HEK293 (cell line): ENCODE data around the gene RASA1.

Source experiments
- CTCF ChIA-PET: fragments of 350-600 bp; formaldehyde crosslinking; extraction: SDS; loops from one replicate; lab custom pipeline; 2021; ENCODE audit warnings: antibody characterized with exemption; lab: Yijun Ruan, JAX
- POLR2A ChIA-PET: fragments of 300-600 bp; formaldehyde crosslinking; extraction: SDS; loops from one replicate; lab custom pipeline; 2020; ENCODE audit warnings: antibody characterized with exemption, inconsistent platforms; lab: Yijun Ruan, JAX
- H3K27ac ChIP-seq: fragments of 200-500 bp; sonication (Bioruptor generic); 2 replicates; pipeline ENCODE4 v1.5.1; 2014; ENCODE audit warnings: low read depth, low read length, control low read depth, inconsistent platforms; ENCODE audit errors: extremely low read depth
- H3K36me3 ChIP-seq, 2 experiments: fragments of 200-500 bp in 1 of 2; sonication (Bioruptor generic) in 1 of 2; 1 replicate in 1 of 2; 2 replicates in 1 of 2; pipeline ENCODE4 v1.5.1; 2014 to 2017; ENCODE audit warnings: inconsistent platforms in 2 of 2, low read length in 2 of 2; ENCODE audit not compliant: control insufficient read depth in 2 of 2, insufficient read depth in 1 of 2
- H3K4me1 ChIP-seq: fragments of 200-500 bp; sonication (Bioruptor generic); 2 replicates; pipeline ENCODE4 v1.5.1; 2014; ENCODE audit warnings: mild to moderate bottlenecking, low read length, inconsistent platforms; ENCODE audit not compliant: control insufficient read depth, insufficient read depth
- H3K4me3 ChIP-seq: 2 replicates; pipeline ENCODE4 v1.5.1; 2011; ENCODE audit warnings: low read depth, mild to moderate bottlenecking, control low read depth, low read length, moderate library complexity
- H3K9me3 ChIP-seq: fragments of 200-500 bp; sonication (Bioruptor generic); 2 replicates; pipeline ENCODE4 v1.5.1; 2014; ENCODE audit warnings: low read depth, low read length, inconsistent platforms; ENCODE audit not compliant: control insufficient read depth, insufficient read depth
- GFI1B ChIP-seq: fragments of 450-650 bp; formaldehyde crosslinking; IDR thresholded peaks from 2 replicates; pipeline ENCODE4 v1.5.1; 2016; ENCODE audit warnings: missing biosample characterization, missing genetic modification characterization
- MZF1 ChIP-seq: fragments of 450-650 bp; formaldehyde crosslinking; IDR thresholded peaks from 2 replicates; pipeline ENCODE4 v1.5.1; 2017; ENCODE audit warnings: missing biosample characterization, missing genetic modification characterization, borderline replicate concordance
- SALL2 ChIP-seq: fragments of 450-650 bp; formaldehyde crosslinking; IDR thresholded peaks from 2 replicates; pipeline ENCODE4 v1.5.0; 2017; ENCODE audit warnings: missing biosample characterization, mild to moderate bottlenecking, missing genetic modification characterization, borderline replicate concordance
- SP7 ChIP-seq: fragments of 450-650 bp; formaldehyde crosslinking; IDR thresholded peaks from 2 replicates; pipeline ENCODE4 v1.5.1; 2016; ENCODE audit warnings: missing biosample characterization, missing genetic modification characterization
- YY2 ChIP-seq: fragments of 450-650 bp; formaldehyde crosslinking; IDR thresholded peaks from 2 replicates; pipeline ENCODE4 v1.5.1; 2016; ENCODE audit warnings: missing biosample characterization, missing genetic modification characterization
- ZBTB7A ChIP-seq: fragments of 450-650 bp; formaldehyde crosslinking; IDR thresholded peaks from 2 replicates; pipeline ENCODE4 v1.5.1; 2016; ENCODE audit warnings: low read depth, missing biosample characterization, missing genetic modification characterization
- ZNF10 ChIP-seq: fragments of 450-650 bp; formaldehyde crosslinking; IDR thresholded peaks from 2 replicates; pipeline ENCODE4 v1.5.1; 2017; ENCODE audit warnings: missing biosample characterization, missing genetic modification characterization
- ZNF146 ChIP-seq: fragments of 450-650 bp; formaldehyde crosslinking; IDR thresholded peaks from 2 replicates; pipeline ENCODE4 v1.5.1; 2016; ENCODE audit warnings: missing biosample characterization, missing genetic modification characterization
- ZNF202 ChIP-seq: fragments of 450-650 bp; formaldehyde crosslinking; IDR thresholded peaks from 2 replicates; pipeline ENCODE4 v1.5.1; 2016; ENCODE audit warnings: missing biosample characterization, missing genetic modification characterization, borderline replicate concordance
- ZNF274 ChIP-seq, 2 experiments: fragments of 200-500 bp in 1 of 2; fragments of 450-650 bp in 1 of 2; sonication (Bioruptor generic) in 1 of 2; formaldehyde crosslinking in 1 of 2; IDR thresholded peaks; 2 replicates each; pipeline versions ENCODE4 v1.5.1 to v1.6.1; 2014 to 2016; ENCODE audit warnings: borderline replicate concordance in 1 of 2, inconsistent platforms in 1 of 2, low read length in 1 of 2, missing biosample characterization in 1 of 2, missing genetic modification characterization in 1 of 2
- ZNF48 ChIP-seq: fragments of 450-650 bp; formaldehyde crosslinking; IDR thresholded peaks from 2 replicates; pipeline ENCODE4 v1.5.1; 2016; ENCODE audit warnings: missing biosample characterization, missing genetic modification characterization
- ZNF544 ChIP-seq: fragments of 450-650 bp; formaldehyde crosslinking; IDR thresholded peaks from 2 replicates; pipeline ENCODE4 v1.5.0; 2017; ENCODE audit warnings: missing biosample characterization, missing genetic modification characterization
- ZNF571 ChIP-seq: fragments of 450-650 bp; formaldehyde crosslinking; IDR thresholded peaks from 2 replicates; pipeline ENCODE4 v1.5.0; 2017; ENCODE audit warnings: missing biosample characterization, missing genetic modification characterization
- ZNF610 ChIP-seq: fragments of 450-650 bp; formaldehyde crosslinking; IDR thresholded peaks from 2 replicates; pipeline ENCODE4 v1.5.1; 2016; ENCODE audit warnings: missing biosample characterization, missing genetic modification characterization, borderline replicate concordance
- ZNF621 ChIP-seq: fragments of 450-650 bp; formaldehyde crosslinking; IDR thresholded peaks from 2 replicates; pipeline ENCODE4 v1.5.1; 2017; ENCODE audit warnings: missing biosample characterization, missing genetic modification characterization
- ZNF707 ChIP-seq: fragments of 450-650 bp; formaldehyde crosslinking; IDR thresholded peaks from 2 replicates; pipeline ENCODE4 v1.5.1; 2016; ENCODE audit warnings: missing biosample characterization, missing genetic modification characterization
- ZNF76 ChIP-seq: fragments of 450-650 bp; formaldehyde crosslinking; IDR thresholded peaks from 2 replicates; pipeline ENCODE4; 2016; ENCODE audit warnings: low read depth, missing biosample characterization, missing genetic modification characterization, borderline replicate concordance
- ZNF837 ChIP-seq: fragments of 450-650 bp; formaldehyde crosslinking; IDR thresholded peaks from 2 replicates; pipeline ENCODE4 v1.5.1; 2016; ENCODE audit warnings: missing biosample characterization, missing genetic modification characterization
- ZNF843 ChIP-seq: fragments of 450-650 bp; formaldehyde crosslinking; IDR thresholded peaks from 2 replicates; pipeline ENCODE4 v1.5.1; 2016; ENCODE audit warnings: missing biosample characterization, missing genetic modification characterization
- ZSCAN16 ChIP-seq: fragments of 450-650 bp; formaldehyde crosslinking; IDR thresholded peaks from 2 replicates; pipeline ENCODE4 v1.5.1; 2016; ENCODE audit warnings: missing biosample characterization, missing genetic modification characterization
- TF ChIP-seq, protein P1 (sequence below): fragments of 450-650 bp; formaldehyde crosslinking; IDR thresholded peaks from 2 replicates; pipeline ENCODE4 v1.5.1; 2017; ENCODE audit warnings: missing biosample characterization, missing genetic modification characterization
- TF ChIP-seq, protein P2 (sequence below): fragments of 450-650 bp; formaldehyde crosslinking; IDR thresholded peaks from 2 replicates; pipeline ENCODE4 v1.5.1; 2016; ENCODE audit warnings: missing biosample characterization, missing genetic modification characterization
- TF ChIP-seq, protein P3 (sequence below): fragments of 450-650 bp; formaldehyde crosslinking; IDR thresholded peaks from 2 replicates; pipeline ENCODE4 v1.5.1; 2016; ENCODE audit warnings: missing biosample characterization, missing genetic modification characterization, borderline replicate concordance

The RASA1 gene

DNA sequence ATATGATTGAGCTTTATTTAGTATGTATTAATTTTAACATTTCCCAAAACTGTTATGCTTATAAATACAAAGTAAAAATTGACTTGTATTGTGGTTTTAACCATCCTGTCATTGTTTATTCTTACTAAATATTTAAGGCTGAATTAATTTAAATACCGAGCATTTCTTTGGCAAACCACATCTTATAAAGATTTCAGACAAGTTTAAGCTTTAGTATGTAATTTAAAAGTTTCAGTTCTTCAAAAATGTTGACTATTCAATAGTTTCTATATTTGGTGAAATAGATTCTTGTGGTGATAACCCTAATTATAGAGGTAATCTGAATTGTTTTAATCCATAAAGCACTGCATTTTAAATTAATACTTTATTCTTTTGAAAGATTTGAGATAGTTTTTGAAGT is 79.6 kb downstream of the RASA1 start:
- POLR2A ChIA-PET: no interaction called here
- CTCF ChIA-PET: interaction anchor here (1.4 kb wide), 1 partner anchor 8 kb away, joined by 3 read pairs; no protein-coding TSS in a partner anchor

DNA sequence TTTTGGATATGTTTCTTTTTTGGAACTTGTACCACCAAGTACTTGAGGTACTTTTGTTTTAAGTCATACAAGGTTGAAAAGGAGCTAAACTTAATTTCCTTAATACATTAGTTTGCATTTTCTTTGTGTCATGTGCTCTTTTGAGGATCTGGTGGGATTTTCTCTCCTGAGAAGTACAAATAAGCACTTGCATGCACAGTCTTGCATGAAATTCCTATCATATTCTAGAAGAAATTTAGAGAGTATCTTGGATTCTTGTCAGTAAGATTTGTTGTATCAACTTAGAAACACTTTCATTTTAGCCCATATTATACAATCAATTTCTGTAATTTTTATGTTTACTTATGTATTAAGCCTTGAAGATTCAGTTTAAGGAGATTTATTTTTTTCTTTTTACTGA is 80.2 kb downstream of the RASA1 start:
- no peaks in the 10 kb centered on the region for H3K9me3 ChIP-seq
- no peak overlapping the region for H3K27ac ChIP-seq
- TF ChIP-seq ZNF843 (tag by site-specific recombination) (no peak), ZNF146 (no peak), ZNF76 (tag by site-specific recombination) (no peak), YY2 (tag by site-specific recombination) (no peak), ZBTB7A (tag by site-specific recombination) (no peak), ZNF202 (no peak), SP7 (tag by site-specific recombination) (no peak), GFI1B (tag by site-specific recombination) (no peak), ZNF274 (IDR thresholded peaks at IDR 0.05; ENCODE audit: low read length) (no peak), ZNF274 (tag by site-specific recombination; IDR thresholded peaks at IDR 0.05; ENCODE audit: borderline replicate concordance) (no peak), ZNF837 (tag by site-specific recombination) (no peak), ZNF621 (tag by site-specific recombination) (no peak), ZNF571 (tag by site-specific recombination) (no peak)
- TF ChIP-seq, protein P1, sequence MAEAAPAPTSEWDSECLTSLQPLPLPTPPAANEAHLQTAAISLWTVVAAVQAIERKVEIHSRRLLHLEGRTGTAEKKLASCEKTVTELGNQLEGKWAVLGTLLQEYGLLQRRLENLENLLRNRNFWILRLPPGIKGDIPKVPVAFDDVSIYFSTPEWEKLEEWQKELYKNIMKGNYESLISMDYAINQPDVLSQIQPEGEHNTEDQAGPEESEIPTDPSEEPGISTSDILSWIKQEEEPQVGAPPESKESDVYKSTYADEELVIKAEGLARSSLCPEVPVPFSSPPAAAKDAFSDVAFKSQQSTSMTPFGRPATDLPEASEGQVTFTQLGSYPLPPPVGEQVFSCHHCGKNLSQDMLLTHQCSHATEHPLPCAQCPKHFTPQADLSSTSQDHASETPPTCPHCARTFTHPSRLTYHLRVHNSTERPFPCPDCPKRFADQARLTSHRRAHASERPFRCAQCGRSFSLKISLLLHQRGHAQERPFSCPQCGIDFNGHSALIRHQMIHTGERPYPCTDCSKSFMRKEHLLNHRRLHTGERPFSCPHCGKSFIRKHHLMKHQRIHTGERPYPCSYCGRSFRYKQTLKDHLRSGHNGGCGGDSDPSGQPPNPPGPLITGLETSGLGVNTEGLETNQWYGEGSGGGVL (tag by site-specific recombination): no peak
- TF ChIP-seq, all 188 proteins: peak for 0
- Histone ChIP-seq H3K36me3 (peaks cover 0 to 9% of the 10 kb centered on the region in 2 experiments; a peak in 2 of 3 replicates), H3K4me3 (no peak overlapping the region), H3K4me1 (no peaks in the 10 kb centered on the region)
- CTCF ChIA-PET: no interaction called here
- POLR2A ChIA-PET: no interaction called here

More for the DNA sequence above, 79.6 kb downstream of the RASA1 start:
- Histone ChIP-seq H3K9me3 (no peaks in the 10 kb centered on the region), H3K36me3 (peaks cover 1 to 13% of the 10 kb centered on the region in 2 experiments; a peak in 2 of 3 replicates), H3K4me1 (no peaks in the 10 kb centered on the region), H3K27ac (no peak overlapping the region), H3K4me3 (no peak overlapping the region)
- TF ChIP-seq SP7 (tag by site-specific recombination) (no peak), ZNF707 (tag by site-specific recombination) (no peak), ZNF544 (tag by site-specific recombination) (no peak), MZF1 (tag by site-specific recombination) (no peak), ZSCAN16 (tag by site-specific recombination) (no peak), SALL2 (tag by site-specific recombination) (no peak), ZNF10 (no peak), ZNF48 (tag by site-specific recombination) (no peak), ZNF621 (tag by site-specific recombination) (no peak), ZNF610 (tag by site-specific recombination) (no peak)
- TF ChIP-seq, protein P2, sequence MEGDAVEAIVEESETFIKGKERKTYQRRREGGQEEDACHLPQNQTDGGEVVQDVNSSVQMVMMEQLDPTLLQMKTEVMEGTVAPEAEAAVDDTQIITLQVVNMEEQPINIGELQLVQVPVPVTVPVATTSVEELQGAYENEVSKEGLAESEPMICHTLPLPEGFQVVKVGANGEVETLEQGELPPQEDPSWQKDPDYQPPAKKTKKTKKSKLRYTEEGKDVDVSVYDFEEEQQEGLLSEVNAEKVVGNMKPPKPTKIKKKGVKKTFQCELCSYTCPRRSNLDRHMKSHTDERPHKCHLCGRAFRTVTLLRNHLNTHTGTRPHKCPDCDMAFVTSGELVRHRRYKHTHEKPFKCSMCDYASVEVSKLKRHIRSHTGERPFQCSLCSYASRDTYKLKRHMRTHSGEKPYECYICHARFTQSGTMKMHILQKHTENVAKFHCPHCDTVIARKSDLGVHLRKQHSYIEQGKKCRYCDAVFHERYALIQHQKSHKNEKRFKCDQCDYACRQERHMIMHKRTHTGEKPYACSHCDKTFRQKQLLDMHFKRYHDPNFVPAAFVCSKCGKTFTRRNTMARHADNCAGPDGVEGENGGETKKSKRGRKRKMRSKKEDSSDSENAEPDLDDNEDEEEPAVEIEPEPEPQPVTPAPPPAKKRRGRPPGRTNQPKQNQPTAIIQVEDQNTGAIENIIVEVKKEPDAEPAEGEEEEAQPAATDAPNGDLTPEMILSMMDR: no peak
- TF ChIP-seq, protein P3, sequence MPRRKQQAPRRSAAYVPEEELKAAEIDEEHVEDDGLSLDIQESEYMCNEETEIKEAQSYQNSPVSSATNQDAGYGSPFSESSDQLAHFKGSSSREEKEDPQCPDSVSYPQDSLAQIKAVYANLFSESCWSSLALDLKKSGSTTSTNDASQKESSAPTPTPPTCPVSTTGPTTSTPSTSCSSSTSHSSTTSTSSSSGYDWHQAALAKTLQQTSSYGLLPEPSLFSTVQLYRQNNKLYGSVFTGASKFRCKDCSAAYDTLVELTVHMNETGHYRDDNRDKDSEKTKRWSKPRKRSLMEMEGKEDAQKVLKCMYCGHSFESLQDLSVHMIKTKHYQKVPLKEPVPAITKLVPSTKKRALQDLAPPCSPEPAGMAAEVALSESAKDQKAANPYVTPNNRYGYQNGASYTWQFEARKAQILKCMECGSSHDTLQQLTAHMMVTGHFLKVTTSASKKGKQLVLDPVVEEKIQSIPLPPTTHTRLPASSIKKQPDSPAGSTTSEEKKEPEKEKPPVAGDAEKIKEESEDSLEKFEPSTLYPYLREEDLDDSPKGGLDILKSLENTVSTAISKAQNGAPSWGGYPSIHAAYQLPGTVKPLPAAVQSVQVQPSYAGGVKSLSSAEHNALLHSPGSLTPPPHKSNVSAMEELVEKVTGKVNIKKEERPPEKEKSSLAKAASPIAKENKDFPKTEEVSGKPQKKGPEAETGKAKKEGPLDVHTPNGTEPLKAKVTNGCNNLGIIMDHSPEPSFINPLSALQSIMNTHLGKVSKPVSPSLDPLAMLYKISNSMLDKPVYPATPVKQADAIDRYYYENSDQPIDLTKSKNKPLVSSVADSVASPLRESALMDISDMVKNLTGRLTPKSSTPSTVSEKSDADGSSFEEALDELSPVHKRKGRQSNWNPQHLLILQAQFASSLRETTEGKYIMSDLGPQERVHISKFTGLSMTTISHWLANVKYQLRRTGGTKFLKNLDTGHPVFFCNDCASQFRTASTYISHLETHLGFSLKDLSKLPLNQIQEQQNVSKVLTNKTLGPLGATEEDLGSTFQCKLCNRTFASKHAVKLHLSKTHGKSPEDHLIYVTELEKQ: no peak
